ENCODE measurements around the gene EHBP1L1. TPM values are rescaled to one million over a fixed set of nuclear protein-coding genes. Genes with fewer than 3 reads are reported as not detected.
A peak's percentile ranks its signal among the peaks of the same experiment; 100 is the strongest.

Gene EHBP1L1
- total RNA-seq, 1 experiment from 2014 or later: 30.9 TPM

GRCh38 chr11:65546217-65546958, 29.5 kb upstream of the EHBP1L1 start:
- peak; percentile 51 for DNase-seq (ENCODE audit: low read depth)

GRCh38 chr11:65547446-65548125, 28.3 kb upstream of the EHBP1L1 start:
- DNase-seq (ENCODE audit: low read depth): no peak

- no peak for DNase-seq (ENCODE audit: low read depth)
Observed at GRCh38 chr11:65548395-65548794, 27.5 kb upstream of the EHBP1L1 start.

GRCh38 chr11:65549096-65549495, 26.8 kb upstream of the EHBP1L1 start:
- no peak for DNase-seq (ENCODE audit: low read depth)

- DNase-seq (ENCODE audit: low read depth): no peak
Observed at GRCh38 chr11:65551572-65552387, 24.1 kb upstream of the EHBP1L1 start.

- no peak for DNase-seq (ENCODE audit: low read depth)
Observed at GRCh38 chr11:65552388-65552951, 23.4 kb upstream of the EHBP1L1 start.

GRCh38 chr11:65553301-65554001, 22.4 kb upstream of the EHBP1L1 start:
- no peak for DNase-seq (ENCODE audit: low read depth)

GRCh38 chr11:65554057-65554818, 21.6 kb upstream of the EHBP1L1 start:
- DNase-seq (ENCODE audit: low read depth): peak; percentile 18

GRCh38 chr11:65554842-65555430, 20.9 kb upstream of the EHBP1L1 start:
- DNase-seq (ENCODE audit: low read depth): no peak

GRCh38 chr11:65555693-65556231, 20.1 kb upstream of the EHBP1L1 start:
- peak; percentile 95 for DNase-seq (ENCODE audit: low read depth)

- DNase-seq (ENCODE audit: low read depth): no peak
Observed at GRCh38 chr11:65556470-65557279, 19.2 kb upstream of the EHBP1L1 start.

GRCh38 chr11:65557280-65558001, 18.4 kb upstream of the EHBP1L1 start:
- DNase-seq (ENCODE audit: low read depth): peak; percentile 36

GRCh38 chr11:65558002-65558929, 17.6 kb upstream of the EHBP1L1 start, which contains the start of gene LTBP3:
Gene LTBP3 (minus strand): TSS chr11:65558359. CDS start chr11:65557959, 400 bp downstream.
- DNase-seq (ENCODE audit: low read depth): peak; percentile 87

GRCh38 chr11:65558930-65559509, 16.8 kb upstream of the EHBP1L1 start:
- peak; percentile 89 for DNase-seq (ENCODE audit: low read depth)

GRCh38 chr11:65559535-65559934, 16.3 kb upstream of the EHBP1L1 start:
- DNase-seq (ENCODE audit: low read depth): peak; percentile 52

GRCh38 chr11:65559951-65560537, 15.8 kb upstream of the EHBP1L1 start:
- DNase-seq (ENCODE audit: low read depth): peak; percentile 88

Measured in Daoy (cell line).